ENCODE measurements around the gene SIGLEC14. TPM values are rescaled to one million over a fixed set of nuclear protein-coding genes. Genes with fewer than 3 reads are reported as not detected.

Gene SIGLEC14
- total and polyA plus RNA-seq, 2 experiments from 2014 or later = not detected

DNA sequence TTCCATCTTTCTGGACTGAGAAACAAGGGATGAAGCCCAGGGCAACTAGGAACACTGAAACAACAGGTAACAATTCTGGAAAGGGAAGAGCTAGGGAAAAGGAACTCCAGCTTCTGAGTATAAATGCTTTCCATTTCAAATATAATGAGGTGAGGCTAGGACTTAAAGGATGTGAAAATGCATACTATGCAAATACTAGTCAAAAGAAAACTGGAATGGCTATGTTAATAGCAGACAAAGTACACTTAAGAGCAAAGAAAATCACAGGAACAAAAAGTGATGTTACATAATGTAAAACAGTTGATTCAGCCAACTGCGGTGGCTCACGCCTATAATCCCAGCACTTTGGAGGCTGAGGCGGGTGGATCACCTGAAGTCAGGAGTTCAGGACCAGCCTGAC lies 6.2 kb downstream of the SIGLEC14 start:
- H3K4me3 ChIP-seq = no peak overlapping the region
- H4K20me1 ChIP-seq (replicated peaks; ENCODE audit: insufficient read depth) = no peaks in the 10 kb centered on the region
- H3K9me2 ChIP-seq (ENCODE audit: insufficient read depth) = no peaks in the 10 kb centered on the region
- H3K36me3 ChIP-seq (ENCODE audit: insufficient read depth) = peaks cover 3% of the 10 kb centered on the region; the same call in 1 of the 2 replicates
- H3F3A ChIP-seq (replicated peaks; ENCODE audit: low read depth) = no peaks in the 10 kb centered on the region
- H3K79me2 ChIP-seq (replicated peaks; ENCODE audit: insufficient read depth) = no peaks in the 10 kb centered on the region
- H2AFZ ChIP-seq = no peak overlapping the region
- DNase-seq (ENCODE audit: low spot score) (no peak), ATAC-seq (no peak)
- no peak overlapping the region for H3K27ac ChIP-seq (ENCODE audit: low read depth)
- Mint-ChIP-seq H3K9me3 (peaks cover 98% of the 10 kb centered on the region), H3K4me3 (no peak overlapping the region), H3K36me3 (ENCODE audit: low read depth) (peaks cover 27% of the 10 kb centered on the region), H3K27me3 (ENCODE audit: insufficient read depth, low read depth, poor library complexity) (peaks cover 8% of the 10 kb centered on the region), H3K27ac (no peak overlapping the region), H3K4me1 (no peaks in the 10 kb centered on the region)
- H3K4me2 ChIP-seq = no peak overlapping the region
- H3K27me3 ChIP-seq (ENCODE audit: insufficient read depth) = no peaks in the 10 kb centered on the region
- no peaks in the 10 kb centered on the region for H3K4me1 ChIP-seq (ENCODE audit: insufficient read depth)
- no peak for TF ChIP-seq REST (IDR thresholded peaks at IDR 0.05; ENCODE audit: unreplicated experiment)
- no peak for TF ChIP-seq CREB1 (CRISPR knock-in tag; IDR thresholded peaks at IDR 0.05; ENCODE audit: low read depth)
- no peak for TF ChIP-seq ETS1 (IDR thresholded peaks at IDR 0.05)
- TF ChIP-seq NANOG (IDR thresholded peaks at IDR 0.05; ENCODE audit: borderline replicate concordance) = no peak
- TF ChIP-seq, protein P1, sequence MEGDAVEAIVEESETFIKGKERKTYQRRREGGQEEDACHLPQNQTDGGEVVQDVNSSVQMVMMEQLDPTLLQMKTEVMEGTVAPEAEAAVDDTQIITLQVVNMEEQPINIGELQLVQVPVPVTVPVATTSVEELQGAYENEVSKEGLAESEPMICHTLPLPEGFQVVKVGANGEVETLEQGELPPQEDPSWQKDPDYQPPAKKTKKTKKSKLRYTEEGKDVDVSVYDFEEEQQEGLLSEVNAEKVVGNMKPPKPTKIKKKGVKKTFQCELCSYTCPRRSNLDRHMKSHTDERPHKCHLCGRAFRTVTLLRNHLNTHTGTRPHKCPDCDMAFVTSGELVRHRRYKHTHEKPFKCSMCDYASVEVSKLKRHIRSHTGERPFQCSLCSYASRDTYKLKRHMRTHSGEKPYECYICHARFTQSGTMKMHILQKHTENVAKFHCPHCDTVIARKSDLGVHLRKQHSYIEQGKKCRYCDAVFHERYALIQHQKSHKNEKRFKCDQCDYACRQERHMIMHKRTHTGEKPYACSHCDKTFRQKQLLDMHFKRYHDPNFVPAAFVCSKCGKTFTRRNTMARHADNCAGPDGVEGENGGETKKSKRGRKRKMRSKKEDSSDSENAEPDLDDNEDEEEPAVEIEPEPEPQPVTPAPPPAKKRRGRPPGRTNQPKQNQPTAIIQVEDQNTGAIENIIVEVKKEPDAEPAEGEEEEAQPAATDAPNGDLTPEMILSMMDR (conservative IDR thresholded peaks at IDR 0.05; ENCODE audit: low read depth in 2 of 2) = no peak
- TF ChIP-seq ZNF462 (CRISPR knock-in tag; IDR thresholded peaks at IDR 0.05) = no peak
- TF ChIP-seq ZNF331 (CRISPR knock-in tag; IDR thresholded peaks at IDR 0.05; ENCODE audit: low read depth) = no peak
- TF ChIP-seq ZNF114 (CRISPR knock-in tag; IDR thresholded peaks at IDR 0.05) = no peak
- no peak for TF ChIP-seq EZH2 (IDR thresholded peaks at IDR 0.05; ENCODE audit: low read depth, unreplicated experiment)
- no peak for TF ChIP-seq JUNB (IDR thresholded peaks at IDR 0.05; ENCODE audit: unreplicated experiment)
- TF ChIP-seq POLR2AphosphoS5 (IDR thresholded peaks at IDR 0.05; ENCODE audit: low read depth) = no peak
- no peak for TF ChIP-seq EZH2phosphoT487 (IDR thresholded peaks at IDR 0.05; ENCODE audit: unreplicated experiment)
- no peak for TF ChIP-seq STAT1 (IDR thresholded peaks at IDR 0.05; ENCODE audit: unreplicated experiment)

Data from GM23338 (cell line).